ENCODE data around the gene GRAMD4.

Gene GRAMD4

DNA sequence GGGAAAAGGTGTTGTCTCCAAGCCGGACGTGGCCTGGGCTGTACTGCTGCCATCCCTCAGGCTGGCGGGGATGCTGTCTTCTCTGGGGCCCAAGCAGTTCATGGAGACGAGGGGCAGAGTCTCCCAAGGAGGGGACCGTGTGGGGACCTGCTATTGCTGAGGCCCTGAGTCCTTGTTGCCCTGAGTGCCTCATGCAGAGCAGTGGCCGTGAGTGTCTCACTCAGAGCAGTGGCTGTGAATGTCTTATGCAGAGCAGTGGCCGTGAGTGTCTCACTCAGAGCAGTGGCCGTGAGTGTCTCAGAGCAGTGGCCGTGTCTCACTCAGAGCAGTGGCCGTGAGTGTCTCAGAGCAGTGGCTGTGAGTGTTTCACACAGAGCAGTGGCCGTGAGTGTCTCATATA, 54.7 kb downstream of the GRAMD4 start:
- DNase-seq: no peak

DNA sequence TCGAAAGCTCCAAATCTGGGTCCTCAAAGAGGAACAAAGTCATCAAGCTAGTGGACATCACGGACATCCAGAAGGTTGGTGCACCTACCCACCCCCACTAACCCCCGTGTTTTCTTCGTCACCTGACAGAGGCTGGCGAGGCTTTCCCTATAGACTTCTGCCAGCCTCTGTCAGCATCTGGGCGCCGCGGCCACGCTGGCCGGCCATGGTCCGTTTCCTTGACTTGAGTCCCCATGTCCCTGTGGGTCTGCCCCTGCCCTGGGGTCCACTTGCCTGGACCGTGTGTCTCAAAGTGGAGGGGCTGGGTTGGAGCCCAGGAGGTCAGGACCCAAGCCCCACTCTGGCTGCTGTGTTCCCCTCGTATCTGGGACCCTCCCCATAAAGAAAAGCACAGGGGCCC, 55.3 kb downstream of the GRAMD4 start:
- no peak for DNase-seq

DNA sequence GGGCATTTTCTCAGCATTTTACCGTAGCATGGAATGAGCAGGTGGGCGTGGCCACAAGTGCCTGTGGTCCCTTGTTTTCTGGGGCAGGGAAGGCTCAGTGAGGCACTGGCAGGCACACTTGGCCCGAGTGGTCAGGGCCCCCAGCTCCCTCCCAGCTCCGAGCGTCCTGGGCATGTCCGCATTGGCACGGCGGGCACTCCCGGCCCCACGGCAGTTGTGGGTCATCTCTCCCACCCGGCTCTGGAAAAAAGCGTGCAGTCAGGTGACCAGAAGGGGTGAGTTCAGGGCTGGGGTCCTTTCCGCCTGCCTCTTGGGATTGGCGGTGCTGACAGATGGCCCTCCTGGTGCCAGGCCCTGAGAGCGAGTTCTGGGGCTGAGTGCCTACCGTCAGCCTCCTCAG, 55.8 kb downstream of the GRAMD4 start:
- no peak for DNase-seq

DNA sequence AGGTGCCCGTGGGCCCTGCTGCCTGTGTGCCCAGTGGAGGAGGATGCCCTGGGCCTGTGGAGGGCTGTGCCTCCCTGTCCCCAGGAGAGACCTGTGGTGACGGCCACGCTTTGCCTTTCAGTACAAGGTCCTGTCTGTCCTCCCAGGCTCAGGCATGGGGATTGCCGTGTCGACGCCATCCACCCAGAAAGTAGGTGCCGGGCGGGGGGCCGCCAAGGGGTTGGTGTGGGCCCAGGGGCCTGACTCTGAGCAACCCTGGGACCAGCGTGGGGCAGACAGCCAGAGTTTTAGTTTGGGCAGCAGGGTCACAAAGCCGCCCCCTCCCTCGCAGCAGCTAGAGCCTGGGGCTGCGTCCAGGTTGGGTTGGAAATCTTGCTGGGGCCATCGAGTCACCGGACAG, 56.3 kb downstream of the GRAMD4 start:
- DNase-seq: no peak

DNA sequence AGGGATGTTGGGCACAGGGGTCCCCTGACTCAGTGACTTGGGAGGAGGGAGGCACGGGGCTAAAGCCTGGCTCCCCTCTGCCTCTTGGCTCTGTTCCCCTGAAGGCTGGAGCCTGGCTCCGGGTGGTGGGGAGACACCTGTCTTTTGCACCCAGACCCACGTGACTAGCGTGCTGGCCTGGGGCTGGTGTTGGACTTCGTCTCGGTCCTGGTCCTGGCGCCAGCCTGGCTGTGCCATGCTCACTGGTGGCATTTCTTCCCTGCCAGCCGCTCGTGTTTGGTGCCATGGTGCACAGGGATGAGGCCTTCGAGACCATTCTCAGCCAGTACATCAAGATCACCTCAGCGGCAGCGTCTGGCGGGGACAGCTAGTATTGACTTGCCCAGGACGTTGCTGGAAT, 56.7 kb downstream of the GRAMD4 start:
- no peak for DNase-seq

DNA sequence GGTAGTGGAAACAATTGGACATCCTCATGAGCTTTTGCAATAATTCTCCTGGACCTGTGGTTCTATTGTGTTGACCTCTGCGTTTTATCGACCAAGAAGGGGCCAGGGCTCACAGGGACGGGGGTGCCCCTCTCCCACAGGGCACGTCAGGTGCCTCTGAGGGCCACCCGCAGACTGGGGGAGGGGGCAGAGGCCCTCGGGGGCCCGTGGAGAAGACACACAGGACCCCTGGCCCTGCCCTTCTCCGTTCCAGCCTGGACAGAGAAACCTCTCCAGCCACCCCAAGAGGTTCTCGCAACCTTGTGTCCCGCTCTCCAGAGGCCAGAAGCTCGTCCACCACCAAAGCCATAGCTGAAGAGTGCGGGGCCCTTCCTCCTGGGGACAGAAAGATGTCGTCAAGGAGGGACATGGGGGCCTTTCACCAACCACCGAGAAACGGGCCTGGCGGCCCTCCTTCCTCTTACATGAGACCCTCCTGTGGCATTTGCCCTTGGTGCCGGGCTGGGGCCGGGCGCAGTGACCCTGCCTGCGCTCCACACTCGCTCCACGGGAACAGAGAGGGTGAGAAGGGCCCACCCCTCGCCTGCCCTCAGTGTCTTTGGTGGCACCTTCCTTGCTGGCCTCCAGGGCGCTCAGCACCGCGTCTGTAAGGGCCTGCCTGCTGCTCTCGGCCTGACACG, 57.3 kb downstream of the GRAMD4 start:
- no peak for DNase-seq

DNA sequence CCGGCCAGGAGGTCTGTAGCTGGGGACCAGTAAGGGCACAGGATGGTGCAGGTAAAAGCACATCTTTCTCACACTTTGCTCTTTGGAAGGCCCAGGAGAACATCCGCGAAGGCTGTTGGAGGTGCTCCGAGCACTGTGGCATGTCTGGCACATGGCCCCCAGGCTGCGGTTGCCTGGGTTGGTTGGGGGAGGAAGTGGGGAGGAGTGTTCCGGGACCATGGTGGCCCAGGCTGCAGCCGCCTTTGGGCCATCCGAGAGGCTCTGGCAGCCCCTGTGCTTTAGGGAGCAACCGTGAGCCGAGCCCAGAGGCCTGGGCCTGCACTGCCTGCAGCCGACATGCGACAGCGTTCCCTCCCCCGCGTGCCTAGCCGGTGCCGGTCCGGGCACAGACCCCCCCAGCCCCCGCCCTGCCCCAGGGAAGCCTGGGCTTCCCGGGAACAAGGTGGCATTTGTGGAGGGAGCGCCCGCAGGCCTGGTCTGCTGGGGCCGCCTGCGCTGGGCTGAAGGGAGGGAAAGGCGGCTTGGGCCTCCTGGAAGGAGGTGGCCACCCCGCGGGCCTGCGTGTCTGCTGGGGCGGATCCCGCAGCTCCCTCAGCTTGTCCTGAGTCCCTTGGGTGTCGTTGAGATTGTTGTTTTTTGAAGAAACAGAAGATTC, 57.9 kb downstream of the GRAMD4 start:
- no peak for DNase-seq

DNA sequence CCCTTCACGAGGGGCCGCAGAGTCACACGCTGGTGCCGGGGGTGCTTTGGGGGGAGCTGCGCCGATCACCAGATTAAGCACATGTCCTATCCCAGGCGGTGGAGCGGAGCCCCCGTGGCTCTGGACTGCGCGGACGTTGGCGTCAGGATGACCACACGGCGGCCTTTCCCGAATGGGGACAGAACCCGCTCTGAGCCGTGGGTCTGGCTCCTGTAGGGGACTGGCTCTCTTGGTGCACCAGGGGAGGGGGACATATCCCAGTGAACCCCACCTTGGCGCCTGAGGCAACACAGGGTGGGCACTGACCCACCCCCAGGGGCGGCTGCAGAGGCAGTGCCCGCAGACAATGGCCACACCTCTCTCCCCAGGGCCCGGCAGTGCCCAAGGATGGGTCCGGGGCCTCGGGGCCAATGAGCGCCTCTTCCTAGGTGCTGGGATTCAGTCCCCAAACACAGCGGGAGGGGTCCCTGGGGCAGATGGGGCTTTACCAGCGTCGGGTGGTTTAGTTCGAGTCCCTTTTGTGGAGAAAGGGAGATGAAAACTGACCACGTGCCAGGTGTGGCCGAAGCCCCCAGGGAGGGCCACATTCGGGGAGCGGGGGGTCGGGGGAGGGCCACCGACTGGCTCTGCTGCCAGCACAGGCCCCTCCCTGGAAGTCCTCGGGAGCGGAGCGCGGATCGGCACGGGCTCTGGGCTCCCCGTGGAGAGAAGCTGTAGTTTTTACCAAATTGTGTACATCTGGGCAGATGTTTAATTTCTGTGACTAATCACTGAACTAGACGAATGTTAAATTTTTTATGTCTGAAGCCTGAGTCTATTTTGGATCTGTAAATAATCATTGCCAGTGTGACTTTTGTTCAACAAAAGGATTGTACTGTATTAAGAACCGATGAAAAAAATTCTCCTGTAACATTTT, 58.9 kb downstream of the GRAMD4 start:
- no peak for DNase-seq

DNA sequence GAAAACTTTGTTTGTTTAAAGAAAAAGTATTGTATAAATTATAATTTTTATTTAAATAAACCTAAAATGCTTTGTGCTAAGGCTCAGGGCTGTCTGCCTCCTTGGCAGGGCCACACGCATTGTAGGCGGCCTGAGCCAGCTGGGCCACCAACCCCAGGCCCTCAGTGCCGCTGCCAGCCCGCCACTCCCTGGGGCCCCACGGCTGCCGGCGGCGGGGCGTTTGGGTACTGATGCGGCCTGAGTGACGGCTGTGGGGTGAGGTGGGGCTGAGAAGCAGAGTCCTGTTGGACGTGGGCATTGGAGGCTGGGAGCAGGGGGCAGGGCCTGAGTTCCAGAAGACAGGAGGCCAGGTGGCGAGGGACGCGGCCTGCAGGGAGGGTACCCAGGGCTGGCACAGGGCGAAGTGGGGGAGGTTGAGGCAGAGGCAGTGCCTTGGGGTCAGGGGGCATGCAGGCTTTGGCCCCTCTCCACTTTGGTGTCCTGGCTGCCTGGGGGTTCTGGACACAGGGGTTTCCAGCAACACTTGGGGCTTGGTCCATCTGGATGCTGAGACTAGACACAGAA, 59.6 kb downstream of the GRAMD4 start:
- no peak for DNase-seq

DNA sequence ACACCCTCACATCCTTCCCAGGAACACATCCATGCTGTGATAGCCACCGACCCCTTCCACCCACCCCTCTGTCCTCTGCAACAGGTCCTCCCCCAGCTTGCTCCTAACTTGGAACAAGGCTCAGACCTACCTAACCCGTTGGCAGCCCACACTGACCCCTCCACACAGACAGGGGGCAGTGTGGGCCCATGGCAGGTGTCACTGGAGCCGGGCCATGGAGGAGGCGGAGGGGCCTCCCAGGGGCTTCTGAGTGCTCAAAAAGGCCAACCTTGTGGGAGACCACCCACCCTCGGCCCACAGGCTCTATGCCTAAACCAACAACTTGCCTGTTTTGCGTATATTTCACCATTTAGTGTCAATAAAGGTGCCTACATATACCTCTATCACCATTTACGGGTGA, 60.8 kb downstream of the GRAMD4 start:
- no peak for DNase-seq

DNA sequence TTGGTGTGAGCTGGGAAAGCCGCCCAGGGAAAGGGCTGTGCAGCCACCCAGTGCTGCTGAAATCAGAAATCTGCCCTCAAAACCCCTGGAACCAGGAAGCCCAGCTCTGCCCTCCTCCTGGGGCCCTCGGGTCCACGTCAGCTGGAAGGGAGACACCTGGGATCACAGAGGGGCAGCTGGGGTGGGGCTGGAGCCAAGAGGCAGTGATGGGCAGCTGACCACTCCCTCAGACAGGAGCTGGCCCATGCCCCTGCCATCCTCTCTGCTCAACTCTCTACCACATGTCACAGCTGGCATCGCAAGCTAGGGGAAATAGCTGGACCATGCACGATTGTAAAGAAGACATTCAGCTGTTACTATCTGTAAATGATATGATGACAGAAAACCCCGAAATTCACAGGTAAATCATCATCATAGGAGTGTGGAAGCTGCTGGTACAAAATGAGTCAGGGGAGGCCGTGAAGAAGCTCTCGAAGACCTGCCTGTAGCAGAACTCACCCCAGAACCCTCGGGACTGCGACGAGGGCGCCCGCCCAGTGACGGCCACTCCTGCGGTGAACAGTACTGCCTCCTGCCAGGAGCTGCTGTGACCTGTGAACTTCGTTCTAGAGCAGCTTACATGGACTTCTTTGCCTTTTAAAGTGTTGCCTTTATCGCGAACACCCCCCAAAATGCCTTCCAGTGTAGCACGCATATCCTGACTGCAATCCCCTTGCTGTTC, 62.0 kb downstream of the GRAMD4 start:
- DNase-seq: no peak

DNA sequence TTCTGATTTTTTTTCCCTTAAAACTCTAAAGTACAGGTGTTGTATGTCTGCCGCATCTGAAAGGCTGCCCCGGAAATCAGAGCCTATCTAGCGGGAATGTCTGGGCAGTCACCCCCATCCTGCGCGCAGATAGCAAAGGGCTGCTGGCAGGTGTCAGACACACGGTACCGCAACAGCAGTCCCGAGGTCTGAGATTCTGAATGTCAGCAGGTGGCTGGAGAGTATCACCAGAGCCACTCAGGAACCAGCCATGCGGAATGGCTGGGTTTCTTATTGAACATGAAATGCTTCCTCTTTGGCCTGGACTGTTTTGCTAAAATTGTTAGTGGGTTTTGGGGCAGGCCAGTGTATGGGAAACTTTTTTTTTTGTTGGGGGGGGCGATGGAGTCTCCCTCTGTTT, 64.5 kb downstream of the GRAMD4 start:
- DNase-seq: no peak

DNA sequence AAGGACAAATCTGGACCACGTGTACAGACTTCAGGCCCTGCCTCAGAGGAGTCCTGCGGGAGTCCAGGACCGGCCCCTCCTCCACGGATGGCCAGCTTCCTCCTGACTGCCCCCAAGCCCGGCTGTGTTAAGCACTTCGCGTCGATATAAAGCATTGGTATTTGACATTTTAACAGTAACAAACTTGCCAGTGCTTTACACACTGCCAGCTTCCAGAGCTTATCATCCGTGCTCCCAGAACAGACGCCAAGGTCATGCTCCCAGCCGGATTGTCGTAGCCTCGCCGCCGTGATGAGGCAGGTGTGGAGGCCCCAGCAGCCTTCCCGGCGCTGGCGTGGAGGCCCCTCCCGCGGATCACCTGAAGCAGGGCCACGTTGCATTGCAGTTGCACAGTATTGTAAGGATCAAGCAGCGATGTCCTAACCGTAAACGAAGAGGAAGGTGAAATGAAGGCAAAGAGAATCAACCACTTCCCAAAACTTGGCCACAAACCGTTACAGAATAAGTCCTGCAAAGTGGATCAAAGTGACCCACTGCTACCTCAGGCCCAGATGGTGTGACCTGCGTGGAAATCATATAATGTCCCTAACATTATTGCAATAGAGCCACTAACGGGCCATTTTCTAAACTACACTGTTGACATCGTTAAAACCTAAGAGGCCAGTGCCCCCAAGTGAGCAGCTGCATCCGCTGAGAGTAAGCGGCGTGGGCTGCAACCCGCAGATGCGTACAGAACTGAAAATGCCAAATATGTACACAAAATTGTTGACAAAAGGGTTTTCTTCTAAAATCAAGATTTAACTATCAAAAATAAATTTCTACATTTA, 66.2 kb downstream of the GRAMD4 start:
- no peak for DNase-seq

DNA sequence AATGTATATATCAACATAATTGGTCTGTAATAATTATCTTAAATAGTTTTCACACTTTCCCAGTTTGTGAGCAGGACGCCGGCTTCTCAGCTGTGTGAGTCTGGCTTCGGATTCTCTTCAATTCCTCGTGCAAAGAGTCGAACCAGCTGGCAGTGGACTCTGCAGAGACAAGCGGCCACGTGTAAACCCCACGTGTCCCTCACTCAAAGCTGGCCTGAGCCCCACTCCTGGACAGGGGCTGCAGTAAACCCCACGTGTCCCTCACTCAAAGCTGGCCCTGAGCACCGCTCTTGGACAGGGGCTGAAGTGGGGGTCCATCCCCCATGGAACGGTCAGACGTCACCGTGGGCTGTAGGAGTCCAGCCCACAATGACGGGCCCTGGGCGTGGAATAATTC, 66.9 kb downstream of the GRAMD4 start:
- no peak for DNase-seq

DNA sequence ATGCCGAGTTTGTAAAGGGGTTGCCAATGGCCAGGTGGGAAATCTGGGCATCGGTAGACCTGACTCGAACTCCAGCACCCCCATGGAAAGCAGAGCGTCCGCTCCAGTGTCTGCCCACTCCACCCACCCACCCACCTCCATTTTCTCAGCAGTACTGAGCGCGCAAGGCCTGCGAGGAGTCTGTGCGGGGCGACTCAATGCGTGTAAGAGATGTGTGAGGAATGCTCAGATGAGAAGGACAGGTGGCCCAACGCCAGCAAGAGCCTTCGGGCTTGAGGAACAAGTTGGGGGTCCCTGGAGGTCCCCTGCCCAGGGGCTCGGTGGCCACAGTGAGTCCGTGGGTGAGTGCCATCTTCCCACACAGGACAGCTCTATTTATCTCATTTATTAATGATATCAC, 67.3 kb downstream of the GRAMD4 start:
- no peak for DNase-seq

DNA sequence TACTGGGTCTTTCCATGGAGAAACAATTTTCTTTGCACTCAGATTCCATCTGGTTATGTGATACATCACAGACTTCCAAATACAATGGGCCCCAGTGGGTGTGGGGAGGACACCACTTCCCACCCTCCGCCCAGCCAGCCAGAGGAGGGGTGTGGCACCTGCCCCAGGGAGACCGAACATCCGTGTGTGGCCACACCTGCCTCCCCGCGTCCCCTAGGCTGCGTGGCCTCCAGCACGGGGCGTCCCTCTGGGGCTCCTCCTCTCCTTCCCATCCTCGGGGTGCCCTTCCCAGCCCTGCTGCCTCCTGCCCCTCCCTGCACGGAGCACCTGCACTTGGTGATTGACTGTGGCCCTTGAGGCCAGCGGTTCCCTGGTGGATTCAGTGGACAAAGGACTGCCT, 68.8 kb downstream of the GRAMD4 start:
- DNase-seq: no peak

DNA sequence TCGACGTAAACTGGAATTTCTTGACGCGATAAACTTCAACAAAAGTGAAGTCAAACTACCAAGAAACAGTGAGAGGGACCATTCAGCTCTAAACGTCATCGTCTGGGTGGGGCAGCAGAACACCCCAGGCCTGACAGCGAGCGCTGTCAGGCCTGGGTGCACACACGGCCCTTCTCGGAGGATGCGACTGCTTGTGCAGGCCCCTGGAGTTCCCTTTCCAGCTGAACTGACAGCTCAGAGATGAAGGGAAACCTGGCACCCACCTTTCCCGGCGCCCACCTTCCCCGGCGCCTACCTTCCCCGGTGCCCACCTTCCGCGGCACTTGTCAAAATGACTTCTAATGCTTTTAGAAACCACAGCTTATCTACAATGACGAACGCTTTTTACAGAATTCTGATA, 70.0 kb downstream of the GRAMD4 start:
- DNase-seq: no peak

DNA sequence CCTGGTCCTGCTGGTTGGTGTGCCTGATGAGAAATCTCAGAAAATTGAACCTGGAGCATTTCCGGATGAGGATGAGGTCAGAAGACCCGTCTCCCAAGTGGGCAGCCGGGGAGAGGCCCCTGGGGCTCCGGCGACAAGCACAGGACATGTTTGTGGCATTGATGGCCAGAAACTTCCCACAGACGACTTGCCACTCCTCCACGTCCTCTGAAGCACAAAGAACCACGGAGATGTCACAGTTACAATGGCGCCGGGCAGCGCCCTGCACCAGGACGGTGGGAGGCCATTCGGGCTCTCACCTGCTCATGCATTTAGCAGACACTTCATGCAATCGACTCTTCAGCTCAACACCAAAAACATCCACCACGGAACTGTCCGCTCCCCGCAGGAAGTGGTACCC, 71.4 kb downstream of the GRAMD4 start:
- DNase-seq: no peak

DNA sequence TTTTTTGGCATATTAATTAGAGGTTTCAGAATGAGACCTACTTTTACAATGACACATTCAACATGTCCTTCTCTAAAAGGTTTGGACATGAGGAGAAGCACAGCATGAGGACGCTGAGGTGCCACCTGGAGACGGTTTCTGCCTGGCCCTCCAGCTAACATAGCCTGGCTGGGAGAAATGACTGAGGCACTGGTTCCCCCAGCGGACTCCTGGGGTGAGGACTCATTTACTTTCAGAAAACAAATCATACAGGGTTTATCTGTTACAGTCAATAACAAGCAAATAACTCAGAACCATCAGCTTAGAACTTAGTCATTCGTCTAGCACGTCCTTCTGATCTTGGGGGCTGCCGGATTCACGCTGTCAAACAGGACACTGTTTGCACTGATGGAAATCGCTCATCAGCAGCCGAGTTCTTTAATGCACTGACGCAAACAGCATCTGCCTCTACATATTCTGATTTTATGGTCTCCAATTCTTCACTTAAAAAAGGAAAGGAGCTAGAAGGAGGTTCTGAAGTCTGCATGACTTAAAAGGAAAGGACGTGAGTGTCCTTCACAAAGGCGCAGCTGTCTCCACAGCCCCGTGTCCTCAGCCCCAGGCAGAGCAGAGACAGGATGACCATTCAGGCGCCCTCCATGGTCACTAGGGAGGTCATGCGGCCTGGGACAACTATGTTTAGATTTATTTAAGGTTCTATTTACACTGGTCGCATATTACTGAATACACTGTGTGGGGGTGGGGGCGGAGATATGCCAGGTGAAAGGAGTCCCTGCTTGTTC, 73.6 kb downstream of the GRAMD4 start:
- no peak for DNase-seq

DNA sequence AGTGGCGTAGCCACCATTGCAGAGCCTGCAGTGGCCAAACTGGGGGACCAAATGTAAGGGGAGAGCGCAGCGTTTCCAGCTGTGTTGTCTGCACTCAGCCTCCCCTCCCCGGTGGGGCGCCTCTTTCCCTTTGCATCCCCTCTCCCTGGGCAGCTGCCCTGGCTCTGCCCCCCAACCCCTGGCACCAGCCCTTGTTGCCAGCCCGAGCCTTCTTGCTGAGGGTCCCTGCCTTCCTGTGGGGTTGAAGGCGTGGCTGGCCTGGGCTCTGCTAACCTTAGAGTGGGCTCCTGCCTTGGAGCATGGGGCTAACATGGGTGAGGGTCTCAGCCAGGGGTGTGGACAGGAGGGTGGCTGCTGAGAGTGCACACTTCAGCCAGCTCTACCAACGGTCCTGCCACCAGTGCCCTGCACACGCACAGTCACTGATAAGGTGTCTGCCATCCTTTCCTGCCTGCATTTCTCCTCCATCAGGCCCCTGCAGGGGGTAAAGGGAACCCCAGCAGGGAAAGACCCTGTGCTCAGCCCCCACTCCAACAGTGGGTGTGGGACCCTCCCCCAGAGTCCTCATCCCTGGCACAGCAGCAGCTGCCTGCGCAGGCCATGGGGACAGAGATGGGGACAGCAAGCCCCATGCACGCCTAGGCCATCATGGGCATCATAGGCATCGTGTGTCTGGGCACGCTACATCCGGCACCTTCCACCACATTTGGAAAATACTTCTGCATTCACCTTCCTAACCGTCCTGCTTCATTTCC, 74.4 kb downstream of the GRAMD4 start:
- no peak for DNase-seq

All from central memory CD4-positive, alpha-beta T cell (primary cell).